ENCODE results near the gene AMIGO3. TPM values are rescaled to one million over a fixed set of nuclear protein-coding genes. Genes with fewer than 3 reads are reported as not detected.

Gene AMIGO3
- polyA plus RNA-seq, 1 of the 3 experiments (the other 2 are of a cell fraction): 1.1 TPM

DNA sequence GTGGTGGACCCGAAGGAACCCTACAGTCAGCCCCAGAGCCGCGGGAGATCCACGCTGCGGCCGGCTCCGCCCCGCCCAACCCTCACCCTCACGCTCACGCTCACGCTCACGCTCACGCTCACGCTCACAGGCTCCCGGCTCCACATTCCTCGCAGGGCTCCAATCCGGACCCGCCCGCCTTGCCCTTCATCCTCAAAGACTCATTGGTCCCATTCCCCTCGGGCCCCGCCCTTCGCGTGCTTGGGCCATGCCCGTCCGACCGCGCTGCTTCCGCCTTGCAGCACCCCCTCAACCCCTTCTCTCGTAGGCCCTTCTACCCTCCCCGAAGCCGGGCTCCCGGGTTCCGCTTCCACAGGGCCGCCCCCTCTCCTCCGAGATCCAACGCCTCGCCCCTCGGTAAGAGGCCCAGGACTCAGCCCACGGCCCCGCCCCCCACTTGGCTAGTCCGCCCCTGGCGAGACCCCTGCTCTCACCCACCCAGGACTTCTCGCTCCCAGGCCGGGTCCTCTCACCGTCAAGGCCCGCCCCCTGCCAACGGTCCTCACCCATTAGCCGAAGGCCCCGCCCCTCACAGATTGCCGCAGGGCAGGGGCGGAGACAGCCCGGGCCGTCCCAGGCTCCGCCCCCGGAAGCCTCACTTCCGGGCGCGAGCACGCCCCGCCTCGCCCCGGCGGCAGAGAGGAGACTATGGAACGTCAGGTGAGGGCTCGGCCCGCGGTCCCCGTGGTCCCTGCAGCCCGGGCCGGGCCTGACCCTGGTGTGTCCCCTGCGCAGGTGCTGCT is 45.6 kb downstream of the AMIGO3 start, which contains the start of gene APEH:
Gene APEH, plus strand, starts transcription at position 637 of the 782 bp plus-strand sequence. Its CDS starts 51 bp downstream, at position 688.
- ChIA-PET CTCF (interaction anchor here (0.7 to 6.6 kb wide), 4 partner anchors 119 to 147 kb away, joined by 3 to 299 read pairs (median 28); partner anchors contain the start of gene BSN), POLR2A (interaction anchor here (1.0 to 2.0 kb wide), 3 partner anchors 120 to 204 kb away, joined by 3 to 17 read pairs (median 5); partner anchors contain the start of gene DAG1)
- H3K36me3 ChIP-seq (replicated peaks in 1 of 2; ENCODE audit: control insufficient read depth in 1 of 2, insufficient read depth in 2 of 2, low read length in 1 of 2): peaks cover 13 to 35% of the 10 kb centered on the region in 2 experiments
- WGBS (ENCODE audit: low lambda C conversion rate): under 1% methylated on average over 41 of the region's 71 CpGs
- no peaks in the 10 kb centered on the region for H4K20me1 ChIP-seq (ENCODE audit: insufficient read depth)
- H3K27ac ChIP-seq (ENCODE audit: low read depth in 2 of 2, low read length in 1 of 2): peak within 1 kb of the TSS; percentile 83 to 90
- no peaks in the 10 kb centered on the region for H3K9me2 ChIP-seq
- peak within 1 kb of the TSS; percentile 86 for H3K9ac ChIP-seq
- H2AFZ ChIP-seq (ENCODE audit: low read depth): peak within 1 kb of the TSS; percentile 81
- H3K4me1 ChIP-seq (ENCODE audit: control insufficient read depth in 1 of 2, insufficient read depth in 2 of 2, low read depth in 1 of 2, low read length in 1 of 2): peaks cover 7 to 19% of the 10 kb centered on the region in 2 experiments; a peak in 1 of 4 replicates
- peak within 1 kb of the TSS; percentile 96 for H3K4me2 ChIP-seq
- no peaks in the 10 kb centered on the region for H3K9me3 ChIP-seq
- DNase-seq: peak; percentile 99
- H3F3A ChIP-seq (replicated peaks; ENCODE audit: insufficient read depth): peaks cover 5% of the 10 kb centered on the region
- no peaks in the 10 kb centered on the region for H3K27me3 ChIP-seq (ENCODE audit: insufficient read depth)
- H3K79me2 ChIP-seq (ENCODE audit: insufficient read depth): peaks cover 24% of the 10 kb centered on the region
- peak within 1 kb of the TSS; percentile 83 to 90 for H3K4me3 ChIP-seq (ENCODE audit: low read depth in 2 of 2, low read length in 1 of 2)
- TF ChIP-seq MXI1 (IDR thresholded peaks at IDR 0.05; ENCODE audit: low read depth, low read length) (peak; percentile 41; the same call in 1 of the 2 replicates), TAF1 (IDR thresholded peaks at IDR 0.05; ENCODE audit: borderline replicate concordance, low read depth, low read length) (peak; percentile 9; the same call in 1 of the 2 replicates), IRF3 (IDR thresholded peaks at IDR 0.05; ENCODE audit: low read depth, low read length) (no peak), FOXJ3 (CRISPR knock-in tag; IDR thresholded peaks at IDR 0.05) (no peak), GATA2 (CRISPR knock-in tag; IDR thresholded peaks at IDR 0.05) (no peak), GABPA (IDR thresholded peaks at IDR 0.05; ENCODE audit: low read depth) (peak; percentile 75), EP300 (IDR thresholded peaks at IDR 0.05; ENCODE audit: borderline replicate concordance in 1 of 2, low read depth in 1 of 2, low read length in 1 of 2) (no peak), ZBTB33 (IDR thresholded peaks at IDR 0.05; ENCODE audit: borderline replicate concordance, low read depth) (no peak), RCOR1 (IDR thresholded peaks at IDR 0.05; ENCODE audit: low read length) (no peak), RFX5 (IDR thresholded peaks at IDR 0.05; ENCODE audit: low read length) (no peak), ELF1 (IDR thresholded peaks at IDR 0.05) (peak; percentile 69), NRF1 (IDR thresholded peaks at IDR 0.05; ENCODE audit: low read depth, low read length) (no peak), CHD2 (IDR thresholded peaks at IDR 0.05; ENCODE audit: low read length, partially characterized antibody) (no peak), SMC3 (IDR thresholded peaks at IDR 0.05; ENCODE audit: low read depth, low read length) (peak; percentile 5; the same call in 1 of the 2 replicates), RAD21 (IDR thresholded peaks at IDR 0.05; ENCODE audit: low read length) (no peak), TCF12 (IDR thresholded peaks at IDR 0.05) (no peak), JUND (IDR thresholded peaks at IDR 0.05) (no peak)
- TF ChIP-seq, protein P1, sequence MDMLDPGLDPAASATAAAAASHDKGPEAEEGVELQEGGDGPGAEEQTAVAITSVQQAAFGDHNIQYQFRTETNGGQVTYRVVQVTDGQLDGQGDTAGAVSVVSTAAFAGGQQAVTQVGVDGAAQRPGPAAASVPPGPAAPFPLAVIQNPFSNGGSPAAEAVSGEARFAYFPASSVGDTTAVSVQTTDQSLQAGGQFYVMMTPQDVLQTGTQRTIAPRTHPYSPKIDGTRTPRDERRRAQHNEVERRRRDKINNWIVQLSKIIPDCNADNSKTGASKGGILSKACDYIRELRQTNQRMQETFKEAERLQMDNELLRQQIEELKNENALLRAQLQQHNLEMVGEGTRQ (IDR thresholded peaks at IDR 0.05; ENCODE audit: borderline replicate concordance, low read depth, low read length): no peak
- TF ChIP-seq, protein P2, sequence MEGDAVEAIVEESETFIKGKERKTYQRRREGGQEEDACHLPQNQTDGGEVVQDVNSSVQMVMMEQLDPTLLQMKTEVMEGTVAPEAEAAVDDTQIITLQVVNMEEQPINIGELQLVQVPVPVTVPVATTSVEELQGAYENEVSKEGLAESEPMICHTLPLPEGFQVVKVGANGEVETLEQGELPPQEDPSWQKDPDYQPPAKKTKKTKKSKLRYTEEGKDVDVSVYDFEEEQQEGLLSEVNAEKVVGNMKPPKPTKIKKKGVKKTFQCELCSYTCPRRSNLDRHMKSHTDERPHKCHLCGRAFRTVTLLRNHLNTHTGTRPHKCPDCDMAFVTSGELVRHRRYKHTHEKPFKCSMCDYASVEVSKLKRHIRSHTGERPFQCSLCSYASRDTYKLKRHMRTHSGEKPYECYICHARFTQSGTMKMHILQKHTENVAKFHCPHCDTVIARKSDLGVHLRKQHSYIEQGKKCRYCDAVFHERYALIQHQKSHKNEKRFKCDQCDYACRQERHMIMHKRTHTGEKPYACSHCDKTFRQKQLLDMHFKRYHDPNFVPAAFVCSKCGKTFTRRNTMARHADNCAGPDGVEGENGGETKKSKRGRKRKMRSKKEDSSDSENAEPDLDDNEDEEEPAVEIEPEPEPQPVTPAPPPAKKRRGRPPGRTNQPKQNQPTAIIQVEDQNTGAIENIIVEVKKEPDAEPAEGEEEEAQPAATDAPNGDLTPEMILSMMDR (IDR thresholded peaks at IDR 0.05): no peak; the same call in 1 of the 2 replicates
- TF ChIP-seq, protein P3, sequence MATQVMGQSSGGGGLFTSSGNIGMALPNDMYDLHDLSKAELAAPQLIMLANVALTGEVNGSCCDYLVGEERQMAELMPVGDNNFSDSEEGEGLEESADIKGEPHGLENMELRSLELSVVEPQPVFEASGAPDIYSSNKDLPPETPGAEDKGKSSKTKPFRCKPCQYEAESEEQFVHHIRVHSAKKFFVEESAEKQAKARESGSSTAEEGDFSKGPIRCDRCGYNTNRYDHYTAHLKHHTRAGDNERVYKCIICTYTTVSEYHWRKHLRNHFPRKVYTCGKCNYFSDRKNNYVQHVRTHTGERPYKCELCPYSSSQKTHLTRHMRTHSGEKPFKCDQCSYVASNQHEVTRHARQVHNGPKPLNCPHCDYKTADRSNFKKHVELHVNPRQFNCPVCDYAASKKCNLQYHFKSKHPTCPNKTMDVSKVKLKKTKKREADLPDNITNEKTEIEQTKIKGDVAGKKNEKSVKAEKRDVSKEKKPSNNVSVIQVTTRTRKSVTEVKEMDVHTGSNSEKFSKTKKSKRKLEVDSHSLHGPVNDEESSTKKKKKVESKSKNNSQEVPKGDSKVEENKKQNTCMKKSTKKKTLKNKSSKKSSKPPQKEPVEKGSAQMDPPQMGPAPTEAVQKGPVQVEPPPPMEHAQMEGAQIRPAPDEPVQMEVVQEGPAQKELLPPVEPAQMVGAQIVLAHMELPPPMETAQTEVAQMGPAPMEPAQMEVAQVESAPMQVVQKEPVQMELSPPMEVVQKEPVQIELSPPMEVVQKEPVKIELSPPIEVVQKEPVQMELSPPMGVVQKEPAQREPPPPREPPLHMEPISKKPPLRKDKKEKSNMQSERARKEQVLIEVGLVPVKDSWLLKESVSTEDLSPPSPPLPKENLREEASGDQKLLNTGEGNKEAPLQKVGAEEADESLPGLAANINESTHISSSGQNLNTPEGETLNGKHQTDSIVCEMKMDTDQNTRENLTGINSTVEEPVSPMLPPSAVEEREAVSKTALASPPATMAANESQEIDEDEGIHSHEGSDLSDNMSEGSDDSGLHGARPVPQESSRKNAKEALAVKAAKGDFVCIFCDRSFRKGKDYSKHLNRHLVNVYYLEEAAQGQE (IDR thresholded peaks at IDR 0.05; ENCODE audit: low read depth, low read length): no peak; the same call in 1 of the 2 replicates
- TF ChIP-seq, protein P4, sequence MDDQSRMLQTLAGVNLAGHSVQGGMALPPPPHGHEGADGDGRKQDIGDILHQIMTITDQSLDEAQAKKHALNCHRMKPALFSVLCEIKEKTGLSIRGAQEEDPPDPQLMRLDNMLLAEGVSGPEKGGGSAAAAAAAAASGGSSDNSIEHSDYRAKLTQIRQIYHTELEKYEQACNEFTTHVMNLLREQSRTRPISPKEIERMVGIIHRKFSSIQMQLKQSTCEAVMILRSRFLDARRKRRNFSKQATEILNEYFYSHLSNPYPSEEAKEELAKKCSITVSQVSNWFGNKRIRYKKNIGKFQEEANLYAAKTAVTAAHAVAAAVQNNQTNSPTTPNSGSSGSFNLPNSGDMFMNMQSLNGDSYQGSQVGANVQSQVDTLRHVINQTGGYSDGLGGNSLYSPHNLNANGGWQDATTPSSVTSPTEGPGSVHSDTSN (IDR thresholded peaks at IDR 0.05): peak; percentile 30; the same call in 1 of the 2 replicates
